Transverse colon (tissue), 4 donors: ENCODE results near the gene ASNSD1. TPM values are rescaled to one million over a fixed set of nuclear protein-coding genes. Genes with fewer than 3 reads are reported as not detected.

Source experiments
- DNase-seq: peaks from one replicate; pipeline ENCODE4 v3.0.0-alpha.2; 2019
- H3K27ac ChIP-seq, 4 donors: fragments of 200-600 bp; sonication (generic); 2 replicates each; pipeline ENCODE4 v1.5.1; 2016 to 2018; ENCODE audit warnings: inconsistent platforms in 4 of 4
- H3K27me3 ChIP-seq: fragments of 200-600 bp; sonication (generic); 2 replicates; pipeline ENCODE4 v1.5.1; 2017; ENCODE audit warnings: inconsistent platforms
- H3K36me3 ChIP-seq, 4 donors: fragments of 200-600 bp; sonication (generic); 2 replicates each; pipeline ENCODE4 v1.5.1; 2017 to 2019; ENCODE audit warnings: inconsistent platforms in 4 of 4
- H3K4me1 ChIP-seq, 4 donors: fragments of 200-600 bp; sonication (generic); 2 replicates each; pipeline ENCODE4 v1.5.1; 2017 to 2020; ENCODE audit warnings: inconsistent platforms in 4 of 4
- H3K4me3 ChIP-seq, 4 donors: fragments of 200-600 bp; sonication (generic); 1 replicate in 1 of 4; 2 replicates in 3 of 4; pipeline versions ENCODE4 v1.5.1 to v1.6.1; 2017 to 2019; ENCODE audit warnings: inconsistent platforms in 4 of 4
- H3K9me3 ChIP-seq, 2 donors: fragments of 200-600 bp; sonication (generic); 2 replicates each; pipeline ENCODE4 v1.5.1; 2017 to 2019; ENCODE audit warnings: inconsistent platforms in 2 of 2
- CTCF ChIP-seq, 5 experiments: fragments of 200-600 bp in 3 of 5; fragments of 450-650 bp in 2 of 5; sonication (generic) in 3 of 5; IDR thresholded peaks; 1 replicate in 2 of 5; 2 replicates in 3 of 5; pipeline ENCODE4 v1.5.1; 2016 to 2017; ENCODE audit warnings: antibody characterized with exemption in 5 of 5, inconsistent platforms in 3 of 5, mild to moderate bottlenecking in 2 of 5, moderate library complexity in 1 of 5
- EP300 ChIP-seq: sonication (generic); formaldehyde crosslinking; IDR thresholded peaks from one replicate; pipeline ENCODE4 v1.6.1; 2017; ENCODE audit warnings: antibody characterized with exemption, low read depth
- POLR2A ChIP-seq: fragments of 450-650 bp; IDR thresholded peaks from one replicate; pipeline ENCODE4 v1.6.1; 2016; ENCODE audit warnings: antibody characterized with exemption, mild to moderate bottlenecking, moderate library complexity
- POLR2AphosphoS5 ChIP-seq, 3 donors: sonication (generic); formaldehyde crosslinking; IDR thresholded peaks; one replicate each; pipeline ENCODE4 v1.6.1; 2016; ENCODE audit warnings: antibody characterized with exemption in 3 of 3
- WGBS, 2 donors: methylation state at CpG; one replicate each; pipeline ENCODE4 v1.1.5; 2018; ENCODE audit warnings: low coverage in 1 of 2; 5-methylcytosine and 5-hydroxymethylcytosine counted together
- in situ Hi-C, 4 donors: fragments of 200-750 bp; cut with MboI; loops; one replicate each; pipeline versions ENCODE4 v1.15.0 to v1.15.1; 2017; ENCODE audit warnings: low sequenced_read_pairs in 3 of 4, low pct_ligation_motif_present in 1 of 4, low pct_unique_long_range_greater_than_20kb in 1 of 4
- intact Hi-C: fragments of 100-400 bp; cut with DNase I; formaldehyde crosslinking; loops from one replicate; pipeline ENCODE4 v1.15.1; 2023; ENCODE audit warnings: low total_unique reads
- total RNA-seq, 4 donors: library from RNA; depleted of rRNA; stranded (reverse); fragments of >200 nt; gene quantifications; one replicate each; pipeline ENCODE4 v1.1.0, GENCODE V29; 2016

ASNSD1 gene
- total RNA-seq, 4 donors from 2014 or later, result 11.3 to 35.2 (median 20.2) TPM

- no peaks in the 10 kb centered on the region for H3K36me3 ChIP-seq
- in situ Hi-C loops (no loop called here), intact Hi-C loops (loop anchor here (5.0 kb wide), 1 partner anchor 34 kb away; the partner anchor contains the start of gene ASNSD1)
- no peak for DNase-seq
- WGBS, 2 donors, result 82 to 92% methylated on average over 3 of the region's 3 CpGs
- H3K27me3 ChIP-seq, result no peaks in the 10 kb centered on the region
- no peaks in the 10 kb centered on the region for H3K9me3 ChIP-seq
- no peak overlapping the region for H3K4me3 ChIP-seq
- TF ChIP-seq CTCF (IDR thresholded peaks at IDR 0.05) (no peak), POLR2AphosphoS5 (IDR thresholded peaks at IDR 0.05) (no peak), POLR2A (no peak), EP300 (no peak)
- H3K4me1 ChIP-seq, result peaks cover 0 to 6% (median 0%) of the 10 kb centered on the region in 4 donors
- H3K27ac ChIP-seq, result no peak overlapping the region
These were observed 35.0 kb downstream of the ASNSD1 start for GRCh38 chr2:189696223-189696622.

DNA sequence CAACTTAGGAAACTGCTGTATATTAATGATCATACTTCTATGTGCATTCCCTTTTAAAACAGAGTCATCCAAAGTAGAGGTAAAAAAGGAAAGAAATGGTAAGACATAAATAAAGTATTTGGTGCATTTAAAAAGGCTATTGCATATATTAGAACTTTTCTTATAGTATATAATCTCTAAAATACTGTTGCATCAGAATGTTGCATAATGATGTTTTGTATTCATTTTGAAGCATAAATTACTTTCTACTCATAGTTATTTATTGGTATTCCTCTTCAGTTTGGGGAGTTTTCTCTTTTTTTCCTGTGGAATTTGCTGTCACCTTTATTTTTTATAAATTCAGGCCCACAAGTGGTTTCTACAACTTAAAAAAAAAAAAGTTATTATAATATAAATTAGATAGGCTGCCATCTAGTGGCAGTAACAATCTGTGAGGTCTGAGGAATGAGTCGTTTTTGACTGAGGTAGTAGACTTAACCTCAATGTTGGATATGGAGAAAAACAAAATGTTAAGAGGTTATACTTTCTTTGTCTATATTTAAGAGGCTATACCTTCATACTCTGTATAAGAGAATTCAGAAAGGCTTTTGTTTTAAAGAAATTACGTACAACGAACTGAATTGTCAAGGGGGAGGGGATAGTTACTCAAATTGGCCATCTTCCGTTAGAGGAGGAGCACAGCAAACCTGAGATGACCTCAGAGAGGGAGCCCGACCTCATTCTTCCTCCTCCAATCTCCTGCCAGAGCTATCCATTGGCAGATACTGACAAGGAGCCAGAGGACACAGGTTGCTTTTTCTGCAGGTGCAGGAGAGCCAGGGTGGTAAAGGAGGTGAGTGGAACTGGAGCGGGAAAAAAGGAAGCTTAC lies 37.0 kb downstream of the ASNSD1 start:
- in situ Hi-C loops, result no loop called here
- WGBS, 2 donors, result 14 to 24% methylated on average over 5 to 6 of the region's 6 CpGs
- H3K27ac ChIP-seq, result no peak overlapping the region
- H3K36me3 ChIP-seq, result no peaks in the 10 kb centered on the region
- TF ChIP-seq CTCF (IDR thresholded peaks at IDR 0.05) (peak; percentile 52 to 69 (median 65)), EP300 (no peak)
- DNase-seq, result peak; percentile 21
- H3K4me1 ChIP-seq, result peaks cover 0 to 6% (median 0%) of the 10 kb centered on the region in 4 donors
- intact Hi-C loops, result loop anchor here (5.0 kb wide), 1 partner anchor 36 kb away; the partner anchor contains the start of gene ASNSD1
- H3K27me3 ChIP-seq, result no peaks in the 10 kb centered on the region
- no peak overlapping the region for H3K4me3 ChIP-seq
- H3K9me3 ChIP-seq, result no peaks in the 10 kb centered on the region

- H3K9me3 ChIP-seq, result no peaks in the 10 kb centered on the region
- H3K4me3 ChIP-seq, result no peak overlapping the region
- in situ Hi-C loops, result no loop called here
- 44 to 60% methylated on average over 2 of the region's 2 CpGs for WGBS, 2 donors
- intact Hi-C loops, result no loop called here
- peaks cover 0 to 6% (median 0%) of the 10 kb centered on the region in 4 donors for H3K4me1 ChIP-seq
- no peak overlapping the region for H3K27ac ChIP-seq
- H3K36me3 ChIP-seq, result no peaks in the 10 kb centered on the region
- no peak for TF ChIP-seq EP300
- no peak for TF ChIP-seq POLR2A
- TF ChIP-seq CTCF (IDR thresholded peaks at IDR 0.05), result no peak
- TF ChIP-seq POLR2AphosphoS5 (IDR thresholded peaks at IDR 0.05), result no peak
- H3K27me3 ChIP-seq, result no peaks in the 10 kb centered on the region
- DNase-seq, result no peak
These were observed 39.4 kb downstream of the ASNSD1 start for GRCh38 chr2:189700681-189701080.

- no peaks in the 10 kb centered on the region for H3K9me3 ChIP-seq
- no peaks in the 10 kb centered on the region for H3K27me3 ChIP-seq
- intact Hi-C loops, result no loop called here
- TF ChIP-seq EP300 (no peak), CTCF (IDR thresholded peaks at IDR 0.05) (no peak), POLR2A (no peak), POLR2AphosphoS5 (IDR thresholded peaks at IDR 0.05) (no peak)
- H3K27ac ChIP-seq, result no peak overlapping the region
- DNase-seq, result no peak
- H3K4me1 ChIP-seq, result peaks cover 0 to 6% (median 0%) of the 10 kb centered on the region in 4 donors
- H3K4me3 ChIP-seq, result no peak overlapping the region
- no peaks in the 10 kb centered on the region for H3K36me3 ChIP-seq
- in situ Hi-C loops, result no loop called here
These were observed 40.8 kb downstream of the ASNSD1 start for GRCh38 chr2:189702071-189702470.
